ENCODE data around the gene BAIAP2L1.

DNA sequence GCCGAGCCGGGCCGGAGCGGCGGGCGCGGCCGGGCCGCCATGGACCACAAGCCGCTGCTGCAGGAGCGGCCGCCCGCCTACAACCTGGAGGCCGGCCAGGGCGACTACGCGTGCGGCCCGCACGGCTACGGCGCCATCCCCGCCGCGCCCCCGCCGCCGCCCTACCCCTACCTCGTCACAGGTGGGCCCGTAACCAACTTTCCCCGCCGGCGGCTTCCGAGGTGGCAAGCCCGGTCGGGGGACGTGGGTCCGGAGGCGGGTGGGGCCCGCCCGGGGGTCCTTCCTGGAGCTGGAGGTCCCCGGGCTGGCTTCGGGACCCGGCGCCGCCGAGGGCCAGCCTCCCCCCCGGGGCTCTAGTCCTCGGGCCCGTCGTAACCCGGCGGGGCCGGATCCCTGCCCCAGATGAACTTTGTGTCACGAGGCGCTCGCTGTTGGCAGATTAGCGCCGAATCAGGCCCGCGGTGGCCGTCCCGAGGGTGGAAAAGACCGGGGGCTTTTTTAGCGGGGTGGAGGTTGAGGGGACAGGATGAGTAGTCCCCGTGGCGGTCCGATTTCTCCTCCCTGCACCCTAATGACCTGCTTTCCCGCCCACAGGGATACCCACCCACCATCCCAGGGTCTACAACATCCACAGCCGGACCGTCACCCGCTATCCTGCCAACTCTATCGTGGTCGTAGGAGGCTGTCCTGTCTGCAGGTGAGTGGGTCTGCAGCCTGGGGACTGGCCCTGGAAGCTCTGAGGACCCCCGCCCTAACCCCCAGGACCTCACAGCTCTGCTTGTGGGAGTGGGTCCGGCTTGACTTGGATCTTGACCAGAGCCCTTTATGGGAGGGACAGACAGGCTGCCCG is 118.9 kb downstream of the BAIAP2L1 start:
- TF ChIP-seq POLR2A (conservative IDR thresholded peaks at IDR 0.05) (no peak), RBM22 (IDR thresholded peaks at IDR 0.05; ENCODE audit: low read depth, low read length, poor library complexity, severe bottlenecking) (no peak), RBM39 (optimal IDR thresholded peaks at IDR 0.05; ENCODE audit: low read depth, low read length) (no peak), EZH2 (IDR thresholded peaks at IDR 0.05; ENCODE audit: borderline replicate concordance, low read depth, low read length) (no peak), RFX1 (IDR thresholded peaks at IDR 0.05) (no peak), ARID1B (IDR thresholded peaks at IDR 0.05) (no peak), TAF1 (IDR thresholded peaks at IDR 0.05; ENCODE audit: control insufficient read depth, extremely low read depth, insufficient read depth, low read length, severe bottlenecking) (peak; percentile 3), CBX2 (IDR thresholded peaks at IDR 0.05; ENCODE audit: insufficient read depth, low read length, poor library complexity, severe bottlenecking) (no peak), TOE1 (IDR thresholded peaks at IDR 0.05; ENCODE audit: borderline replicate concordance) (no peak), TOE1 (CRISPR knock-in tag; IDR thresholded peaks at IDR 0.05; ENCODE audit: borderline replicate concordance, low read depth) (no peak), STAG1 (CRISPR knock-in tag; IDR thresholded peaks at IDR 0.05; ENCODE audit: borderline replicate concordance) (no peak), FOXA3 (CRISPR knock-in tag; conservative IDR thresholded peaks at IDR 0.05 in 1 of 2, IDR thresholded peaks at IDR 0.05 in 1 of 2) (no peak), RAD21 (CRISPR knock-in tag; conservative IDR thresholded peaks at IDR 0.05 in 1 of 2, IDR thresholded peaks at IDR 0.05 in 1 of 2) (no peak)
- TF ChIP-seq, protein P1, sequence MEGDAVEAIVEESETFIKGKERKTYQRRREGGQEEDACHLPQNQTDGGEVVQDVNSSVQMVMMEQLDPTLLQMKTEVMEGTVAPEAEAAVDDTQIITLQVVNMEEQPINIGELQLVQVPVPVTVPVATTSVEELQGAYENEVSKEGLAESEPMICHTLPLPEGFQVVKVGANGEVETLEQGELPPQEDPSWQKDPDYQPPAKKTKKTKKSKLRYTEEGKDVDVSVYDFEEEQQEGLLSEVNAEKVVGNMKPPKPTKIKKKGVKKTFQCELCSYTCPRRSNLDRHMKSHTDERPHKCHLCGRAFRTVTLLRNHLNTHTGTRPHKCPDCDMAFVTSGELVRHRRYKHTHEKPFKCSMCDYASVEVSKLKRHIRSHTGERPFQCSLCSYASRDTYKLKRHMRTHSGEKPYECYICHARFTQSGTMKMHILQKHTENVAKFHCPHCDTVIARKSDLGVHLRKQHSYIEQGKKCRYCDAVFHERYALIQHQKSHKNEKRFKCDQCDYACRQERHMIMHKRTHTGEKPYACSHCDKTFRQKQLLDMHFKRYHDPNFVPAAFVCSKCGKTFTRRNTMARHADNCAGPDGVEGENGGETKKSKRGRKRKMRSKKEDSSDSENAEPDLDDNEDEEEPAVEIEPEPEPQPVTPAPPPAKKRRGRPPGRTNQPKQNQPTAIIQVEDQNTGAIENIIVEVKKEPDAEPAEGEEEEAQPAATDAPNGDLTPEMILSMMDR (IDR thresholded peaks at IDR 0.05 in 2 of 3, conservative IDR thresholded peaks at IDR 0.05 in 1 of 3; ENCODE audit: insufficient read depth in 2 of 3, low read depth in 1 of 3, low read length in 3 of 3) = no peak
- TF ChIP-seq, protein P2, sequence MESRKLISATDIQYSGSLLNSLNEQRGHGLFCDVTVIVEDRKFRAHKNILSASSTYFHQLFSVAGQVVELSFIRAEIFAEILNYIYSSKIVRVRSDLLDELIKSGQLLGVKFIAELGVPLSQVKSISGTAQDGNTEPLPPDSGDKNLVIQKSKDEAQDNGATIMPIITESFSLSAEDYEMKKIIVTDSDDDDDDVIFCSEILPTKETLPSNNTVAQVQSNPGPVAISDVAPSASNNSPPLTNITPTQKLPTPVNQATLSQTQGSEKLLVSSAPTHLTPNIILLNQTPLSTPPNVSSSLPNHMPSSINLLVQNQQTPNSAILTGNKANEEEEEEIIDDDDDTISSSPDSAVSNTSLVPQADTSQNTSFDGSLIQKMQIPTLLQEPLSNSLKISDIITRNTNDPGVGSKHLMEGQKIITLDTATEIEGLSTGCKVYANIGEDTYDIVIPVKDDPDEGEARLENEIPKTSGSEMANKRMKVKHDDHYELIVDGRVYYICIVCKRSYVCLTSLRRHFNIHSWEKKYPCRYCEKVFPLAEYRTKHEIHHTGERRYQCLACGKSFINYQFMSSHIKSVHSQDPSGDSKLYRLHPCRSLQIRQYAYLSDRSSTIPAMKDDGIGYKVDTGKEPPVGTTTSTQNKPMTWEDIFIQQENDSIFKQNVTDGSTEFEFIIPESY (CRISPR knock-in tag; IDR thresholded peaks at IDR 0.05) = no peak
